ENCODE data around the gene TMEM179.

- TF ChIP-seq POLR2AphosphoS5 (IDR thresholded peaks at IDR 0.05) (no peak), CTCF (IDR thresholded peaks at IDR 0.05; ENCODE audit: poor library complexity, severe bottlenecking) (no peak), TAF1 (IDR thresholded peaks at IDR 0.05; ENCODE audit: low read depth) (no peak), RAD21 (conservative IDR thresholded peaks at IDR 0.05) (no peak), EP300 (conservative IDR thresholded peaks at IDR 0.05; ENCODE audit: poor library complexity, severe bottlenecking) (no peak), REST (IDR thresholded peaks at IDR 0.05; ENCODE audit: borderline replicate concordance) (no peak), SMC3 (conservative IDR thresholded peaks at IDR 0.05; ENCODE audit: poor library complexity) (no peak), EZH2 (IDR thresholded peaks at IDR 0.05; ENCODE audit: borderline replicate concordance, insufficient read depth, low read length, poor library complexity, severe bottlenecking) (no peak), MXI1 (conservative IDR thresholded peaks at IDR 0.05; ENCODE audit: poor library complexity, severe bottlenecking) (no peak)
Observed at GRCh38 chr14:104548802-104549535, 55.6 kb downstream of the TMEM179 start.

Data from neural cell (in vitro differentiated cells).